AG08396 (cell line): ENCODE results near the gene PDE6A.

Experiments used
- DNase-seq: peaks from one replicate; pipeline ENCODE4 v3.0.0; 2012; ENCODE audit warnings: low spot score, mixed read lengths

Gene PDE6A

DNA sequence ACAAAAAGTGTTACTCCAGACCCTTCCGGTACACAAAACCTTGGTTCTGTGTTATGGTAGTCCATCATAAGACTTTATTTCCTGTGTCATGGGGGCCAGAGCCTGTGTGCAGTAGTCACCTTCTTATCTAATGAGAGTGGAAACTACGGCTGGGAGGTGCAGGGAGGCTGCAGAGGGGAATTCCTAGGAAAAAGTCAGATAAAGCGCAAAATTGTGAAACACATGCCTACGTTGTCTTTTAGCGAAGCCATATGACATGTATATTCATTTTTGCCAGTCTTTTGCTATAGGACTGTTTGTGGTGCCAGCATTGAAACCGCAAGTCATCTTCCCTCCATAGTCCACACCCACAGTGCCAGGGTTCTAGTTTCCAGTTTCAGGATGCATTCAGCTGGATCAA is 133.7 kb downstream of the PDE6A start:
- no peak for DNase-seq

DNA sequence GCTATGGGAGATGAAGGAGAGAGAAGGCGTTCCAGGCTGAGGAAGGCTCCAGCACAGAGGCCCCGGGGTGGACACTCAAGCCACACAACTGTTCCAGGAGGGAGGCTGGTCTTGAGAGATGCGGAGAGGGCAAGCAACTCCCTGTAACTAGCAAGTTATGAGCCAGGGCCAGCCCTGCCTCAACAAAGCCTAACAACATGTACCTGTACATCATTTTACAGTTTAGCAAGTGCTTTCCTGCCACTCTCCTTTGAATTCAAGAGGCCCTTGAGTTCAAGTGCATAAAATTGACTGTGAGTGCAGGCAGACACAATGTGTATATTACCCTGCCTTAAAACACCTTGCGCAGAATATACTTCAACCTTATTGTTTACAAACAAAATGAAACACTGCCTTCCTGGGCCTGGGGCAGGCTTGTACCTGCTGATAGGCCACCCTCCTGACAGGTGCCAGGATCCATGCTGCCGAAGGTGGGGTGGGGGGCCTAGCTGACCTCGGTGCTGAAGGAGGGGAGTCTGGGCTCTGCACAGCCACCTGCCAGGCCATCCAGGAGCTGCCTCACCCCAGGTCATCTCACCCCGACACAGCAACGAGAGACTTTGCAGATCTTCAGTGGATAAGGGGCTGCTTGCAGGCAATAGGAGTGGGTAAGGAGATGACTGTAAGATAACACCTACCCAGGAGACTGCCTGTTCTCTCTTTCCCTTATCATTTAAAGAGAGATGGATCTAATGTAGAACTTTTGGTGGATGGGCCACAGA is 134.5 kb downstream of the PDE6A start:
- no peak for DNase-seq

- DNase-seq, result no peak
These were observed 136.2 kb downstream of the PDE6A start for GRCh38 chr5:149808264-149808982.
